ENCODE results near the gene GH1. TPM values are rescaled to one million over a fixed set of nuclear protein-coding genes. Genes with fewer than 3 reads are reported as not detected.

The GH1 gene
- total and polyA plus RNA-seq, 2 of the 13 experiments (the other 11 are each of a cell fraction or from before 2014, with no cell fraction given), result not detected

GRCh38 chr17:63956296-63956920 is 37.8 kb upstream of the GH1 start (continued):
- TF ChIP-seq POGK (CRISPR knock-in tag; conservative IDR thresholded peaks at IDR 0.05), result no peak
- no peak for TF ChIP-seq SP140L (CRISPR knock-in tag; IDR thresholded peaks at IDR 0.05; ENCODE audit: borderline replicate concordance)
- no peak for TF ChIP-seq ZNF333 (CRISPR knock-in tag; IDR thresholded peaks at IDR 0.05; ENCODE audit: borderline replicate concordance)
- peak; percentile 53; the same call in 1 of the 2 replicates for TF ChIP-seq CEBPG (CRISPR knock-in tag; IDR thresholded peaks at IDR 0.05)
- no peak for TF ChIP-seq MYNN (CRISPR knock-in tag; IDR thresholded peaks at IDR 0.05; ENCODE audit: low read depth)
- peak; percentile 90; the same call in 1 of the 2 replicates for TF ChIP-seq DNMT3B (CRISPR knock-in tag; conservative IDR thresholded peaks at IDR 0.05)
- no peak for TF ChIP-seq ZNF451 (CRISPR knock-in tag; IDR thresholded peaks at IDR 0.05)
- no peak for TF ChIP-seq CHCHD3 (CRISPR knock-in tag; IDR thresholded peaks at IDR 0.05)
- TF ChIP-seq ZNF276 (CRISPR knock-in tag; IDR thresholded peaks at IDR 0.05; ENCODE audit: low read depth), result no peak
- no peak for TF ChIP-seq ZNF703 (CRISPR knock-in tag; IDR thresholded peaks at IDR 0.05; ENCODE audit: borderline replicate concordance)
- no peak for TF ChIP-seq ZNF557 (CRISPR knock-in tag; IDR thresholded peaks at IDR 0.05)
- no peak for TF ChIP-seq MZF1 (CRISPR knock-in tag; IDR thresholded peaks at IDR 0.05; ENCODE audit: borderline replicate concordance)
- no peak for TF ChIP-seq KMT2A (CRISPR knock-in tag; IDR thresholded peaks at IDR 0.05)
- 0 out of 2 replicates have a peak, but pooled peaks have one; percentile 58 for TF ChIP-seq IRF2 (CRISPR knock-in tag; IDR thresholded peaks at IDR 0.05)
- no peak for TF ChIP-seq ZNF788 (CRISPR knock-in tag; IDR thresholded peaks at IDR 0.05; ENCODE audit: borderline replicate concordance)
- peak; percentile 75; the same call in 1 of the 2 replicates for TF ChIP-seq ZNF605 (CRISPR knock-in tag; IDR thresholded peaks at IDR 0.05)
- no peak for TF ChIP-seq KIAA2018 (CRISPR knock-in tag; IDR thresholded peaks at IDR 0.05; ENCODE audit: borderline replicate concordance)
- peak; percentile 74; the same call in 1 of the 2 replicates for TF ChIP-seq RXRA (CRISPR knock-in tag; IDR thresholded peaks at IDR 0.05)
- TF ChIP-seq RFX1 (IDR thresholded peaks at IDR 0.05), result no peak

All from HepG2 (cell line).